H1 (cell line): ENCODE results near the gene NDEL1.

ENCODE experiments used
- EZH2 ChIP-seq: fragments of 200-600 bp; sonication (generic); IDR thresholded peaks from 2 replicates; pipeline ENCODE4 v1.7.1; 2012; ENCODE audit warnings: low read depth, mild to moderate bottlenecking, moderate library complexity, low read length, inconsistent platforms; ENCODE audit not compliant: severe bottlenecking
- HDAC2 ChIP-seq, 2 experiments: fragments of 300-600 bp in 1 of 2; sonication (generic) in 1 of 2; IDR thresholded peaks; 2 replicates each; pipeline ENCODE4 v1.6.1; 2011 to 2012; ENCODE audit warnings: low read depth in 2 of 2, low read length in 2 of 2, mild to moderate bottlenecking in 2 of 2, moderate library complexity in 2 of 2, borderline replicate concordance in 1 of 2, inconsistent platforms in 1 of 2

GRCh38 chr17:8473451-8474192 lies 37.9 kb downstream of the NDEL1 start:
- TF ChIP-seq HDAC2 (IDR thresholded peaks at IDR 0.05; ENCODE audit: borderline replicate concordance in 1 of 2, low read depth in 2 of 2, low read length in 2 of 2) (no peak), EZH2 (no peak)
